HG02642 (cell line): ENCODE measurements around the gene PXT1.

Source experiments
- ATAC-seq: cut with Tn5 transposase; IDR thresholded peaks from one replicate; pipeline ENCODE4 v1.9.1; 2021; ENCODE audit warnings: mild to moderate bottlenecking; ENCODE audit not compliant: unreplicated experiment, poor library complexity

PXT1 gene

DNA sequence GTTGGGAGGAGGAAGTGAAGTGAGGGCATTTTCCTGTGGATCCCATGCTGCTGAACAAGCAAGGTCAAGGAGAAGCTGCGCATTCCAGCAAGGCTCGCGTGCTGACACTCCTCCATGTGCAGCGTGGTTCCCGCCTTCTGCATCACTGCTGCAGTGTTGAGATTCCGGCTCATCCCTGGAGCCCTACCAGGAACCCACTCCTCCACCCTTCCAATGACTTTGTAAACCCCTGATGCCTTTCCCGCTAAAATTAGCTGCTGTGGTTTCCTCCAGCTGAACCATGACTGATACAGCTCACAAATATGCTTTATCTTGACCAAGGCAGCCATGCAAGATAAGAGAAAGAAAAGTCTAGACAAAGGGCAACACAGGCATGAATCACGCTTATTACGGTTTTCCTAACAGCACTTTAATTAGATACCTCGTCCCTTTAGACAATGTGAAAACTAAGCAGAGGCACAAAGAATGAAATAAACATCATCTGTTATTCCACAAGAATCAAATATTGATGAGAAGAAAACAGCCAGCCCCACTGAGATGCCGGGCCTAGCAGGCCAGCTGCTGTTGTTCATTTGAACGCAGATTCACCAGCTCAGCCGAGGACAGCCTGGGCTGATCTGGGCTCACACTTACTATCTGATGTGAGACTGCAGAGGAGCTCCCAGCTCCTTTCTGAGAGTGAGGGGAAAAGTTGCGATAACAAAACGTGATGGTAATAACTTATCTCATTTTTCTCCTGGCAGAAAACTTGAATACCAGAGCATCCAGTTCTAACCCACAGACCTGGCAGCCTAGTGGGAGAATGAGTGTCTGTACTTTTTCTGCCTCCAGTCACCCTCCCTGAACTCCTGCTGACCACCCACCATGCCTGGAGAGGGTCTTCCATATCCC lies 91.7 kb downstream of the PXT1 start:
- ATAC-seq = no peak

GRCh38 chr6:36350082-36350481 lies 92.6 kb downstream of the PXT1 start:
- ATAC-seq = no peak

DNA sequence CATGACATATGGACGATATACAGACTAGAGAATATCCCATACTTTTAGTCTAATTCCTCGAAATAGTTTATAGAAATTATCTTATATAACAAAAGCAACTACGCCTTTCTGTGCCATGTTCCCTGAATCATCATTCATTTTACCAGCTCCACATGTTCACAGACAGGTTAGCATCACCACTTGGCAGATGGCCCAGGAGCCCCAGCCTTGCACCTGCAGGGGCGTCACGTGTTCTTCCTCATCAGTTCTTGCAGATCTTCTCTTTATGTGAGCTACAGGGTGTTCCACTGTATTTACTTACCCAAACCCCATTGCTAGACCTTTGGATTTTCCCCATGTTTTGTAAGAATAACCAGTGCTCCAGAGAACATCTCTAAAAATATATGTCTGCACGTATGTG lies 93.4 kb downstream of the PXT1 start:
- ATAC-seq = no peak

- ATAC-seq = no peak
These were observed 95.0 kb downstream of the PXT1 start for GRCh38 chr6:36347621-36348020.

- ATAC-seq = no peak
These were observed 96.0 kb downstream of the PXT1 start for GRCh38 chr6:36346486-36347273.

DNA sequence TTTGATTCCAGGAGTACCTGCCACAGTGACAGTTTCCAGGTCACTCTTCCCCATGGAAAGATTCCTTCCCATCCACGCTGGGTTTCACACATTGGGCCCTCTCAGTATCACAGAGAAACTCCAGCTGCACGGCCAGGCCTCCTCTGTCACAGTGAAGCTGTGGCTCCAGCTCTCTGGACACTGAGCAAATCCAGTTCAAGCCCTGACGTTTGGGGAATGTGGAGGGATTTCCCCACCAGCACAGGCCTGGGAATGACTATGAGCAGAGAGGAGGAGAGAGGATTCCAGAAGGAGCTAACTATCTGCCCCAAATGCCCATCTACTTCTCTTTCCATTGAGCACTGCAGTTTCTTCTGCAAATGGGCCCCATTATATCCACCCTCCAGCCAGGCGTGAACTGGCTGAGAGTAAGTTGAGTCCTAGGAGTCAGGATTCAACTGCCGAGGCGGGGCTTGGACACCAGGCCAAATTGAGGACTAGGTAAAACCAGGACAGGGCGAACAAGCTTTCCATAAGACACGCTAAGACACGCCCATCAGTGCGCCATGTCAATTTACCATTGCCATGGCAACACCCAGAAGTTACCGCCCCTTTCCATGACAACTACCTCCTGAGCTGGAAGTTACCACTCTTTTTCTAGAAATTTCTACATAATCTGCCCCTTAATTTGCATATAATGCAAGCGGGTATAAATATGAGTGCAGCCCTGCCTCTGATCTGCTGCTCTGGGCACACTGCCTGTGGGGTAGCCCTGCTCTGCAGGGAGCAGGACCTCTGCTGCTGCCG lies 96.8 kb downstream of the PXT1 start:
- no peak for ATAC-seq

GRCh38 chr6:36343109-36343680 lies 99.5 kb downstream of the PXT1 start:
- no peak for ATAC-seq

- ATAC-seq = no peak
These were observed 101.8 kb downstream of the PXT1 start for GRCh38 chr6:36340618-36341454.
